Tibial artery (tissue), 4 donors: ENCODE measurements around the gene ANKRD49.

Experiments
- DNase-seq, 2 donors: peaks; one replicate each; pipeline ENCODE4 v3.0.0-alpha.2; 2019
- H3K27ac ChIP-seq, 2 donors: fragments of 200-600 bp; sonication (generic) in 1 of 2; 1 replicate in 1 of 2; 2 replicates in 1 of 2; pipeline ENCODE4 v1.5.1; 2018 to 2019; ENCODE audit warnings: mild to moderate bottlenecking in 1 of 2
- H3K27me3 ChIP-seq, 2 donors: fragments of 200-600 bp; sonication (generic) in 1 of 2; one replicate each; pipeline versions ENCODE4 v1.5.1 to v1.6.0; 2016 to 2019
- H3K36me3 ChIP-seq, 3 donors: fragments of 200-600 bp; sonication (generic) in 2 of 3; one replicate each; pipeline ENCODE4 v1.5.1; 2016 to 2019; ENCODE audit warnings: mild to moderate bottlenecking in 2 of 3
- H3K4me1 ChIP-seq, 4 donors: fragments of 200-600 bp; sonication (generic) in 2 of 4; 1 replicate in 3 of 4; 2 replicates in 1 of 4; pipeline ENCODE4 v1.5.1; 2016 to 2019
- H3K4me3 ChIP-seq, 2 donors: fragments of 200-600 bp; sonication (generic) in 1 of 2; 1 replicate in 1 of 2; 2 replicates in 1 of 2; pipeline ENCODE4 v1.5.1; 2018 to 2019; ENCODE audit warnings: mild to moderate bottlenecking in 2 of 2
- H3K9me3 ChIP-seq, 3 donors: fragments of 200-600 bp; sonication (generic) in 1 of 3; one replicate each; pipeline ENCODE4 v1.5.1; 2016 to 2019
- CTCF ChIP-seq, 2 experiments: fragments of 200-600 bp in 1 of 2; fragments of 450-650 bp in 1 of 2; IDR thresholded peaks; one replicate each; pipeline ENCODE4 v1.5.1; 2017 to 2019; ENCODE audit warnings: antibody characterized with exemption in 2 of 2, mild to moderate bottlenecking in 1 of 2, moderate library complexity in 1 of 2
- intact Hi-C: fragments of 100-400 bp; cut with DNase I; formaldehyde crosslinking; loops from one replicate; pipeline ENCODE4 v1.15.0; 2023; ENCODE audit warnings: low total_unique reads

ANKRD49 gene

GRCh38 chr11:94536386-94536785, 42.6 kb downstream of the ANKRD49 start:
- Histone ChIP-seq H3K4me1 (peaks cover 0 to 15% (median 4%) of the 10 kb centered on the region in 4 donors), H3K9me3 (no peaks in the 10 kb centered on the region), H3K27ac (peak overlapping the region in 1 of 2 donors; percentile 29), H3K4me3 (no peak overlapping the region), H3K27me3 (no peaks in the 10 kb centered on the region), H3K36me3 (no peaks in the 10 kb centered on the region)
- TF ChIP-seq CTCF (IDR thresholded peaks at IDR 0.05) = no peak
- DNase-seq = no peak
- intact Hi-C loops = no loop called here

- no peak for TF ChIP-seq CTCF (IDR thresholded peaks at IDR 0.05)
- H3K27ac ChIP-seq = peak overlapping the region; percentile 29 to 32
- DNase-seq = no peak
Observed at GRCh38 chr11:94537031-94537600, 43.3 kb downstream of the ANKRD49 start.

GRCh38 chr11:94539420-94539819, 45.6 kb downstream of the ANKRD49 start:
- H3K27me3 ChIP-seq = no peaks in the 10 kb centered on the region
- no peaks in the 10 kb centered on the region for H3K36me3 ChIP-seq
- intact Hi-C loops = no loop called here
- H3K27ac ChIP-seq = no peak overlapping the region
- H3K4me1 ChIP-seq = peaks cover 0 to 28% (median 8%) of the 10 kb centered on the region in 4 donors
- H3K4me3 ChIP-seq = no peak overlapping the region
- DNase-seq = no peak
- TF ChIP-seq CTCF (IDR thresholded peaks at IDR 0.05) = no peak
- no peaks in the 10 kb centered on the region for H3K9me3 ChIP-seq

More at GRCh38 chr11:94537031-94537600, 43.3 kb downstream of the ANKRD49 start:
- H3K4me1 ChIP-seq = peaks cover 0 to 15% (median 4%) of the 10 kb centered on the region in 4 donors
- intact Hi-C loops = no loop called here
- no peaks in the 10 kb centered on the region for H3K27me3 ChIP-seq
- no peaks in the 10 kb centered on the region for H3K9me3 ChIP-seq
- H3K36me3 ChIP-seq = no peaks in the 10 kb centered on the region
- no peak overlapping the region for H3K4me3 ChIP-seq

- Histone ChIP-seq H3K27me3 (no peaks in the 10 kb centered on the region), H3K4me3 (peak within 1 kb of the TSS; percentile 77 to 78), H3K4me1 (peaks cover 0 to 55% (median 28%) of the 10 kb centered on the region in 4 donors), H3K36me3 (no peaks in the 10 kb centered on the region), H3K27ac (peak within 1 kb of the TSS; percentile 98), H3K9me3 (no peaks in the 10 kb centered on the region)
- peak; percentile 82 to 93 for DNase-seq
- intact Hi-C loops = no loop called here
- no peak for TF ChIP-seq CTCF (IDR thresholded peaks at IDR 0.05)
Observed at GRCh38 chr11:94543695-94544645, 50.2 kb downstream of the ANKRD49 start, which contains the start of gene FUT4. FUT4 (plus strand) TSS chr11:94543921; CDS start chr11:94544134, 213 bp downstream.

GRCh38 chr11:94544646-94545263, 51.0 kb downstream of the ANKRD49 start:
- peaks cover 0 to 63% (median 31%) of the 10 kb centered on the region in 4 donors for H3K4me1 ChIP-seq
- intact Hi-C loops = no loop called here
- H3K36me3 ChIP-seq = no peaks in the 10 kb centered on the region
- H3K27me3 ChIP-seq = no peaks in the 10 kb centered on the region
- H3K27ac ChIP-seq = peak overlapping the region; percentile 98
- H3K9me3 ChIP-seq = no peaks in the 10 kb centered on the region
- peak overlapping the region; percentile 77 to 78 for H3K4me3 ChIP-seq
- peak; percentile 31 to 74 for DNase-seq
- TF ChIP-seq CTCF (IDR thresholded peaks at IDR 0.05) = no peak
